ENCODE results near the gene RAMACL. TPM values are rescaled to one million over a fixed set of nuclear protein-coding genes. Genes with fewer than 3 reads are reported as not detected.

The RAMACL gene
- total RNA-seq, 1 donor, result 2.4 TPM

DNA sequence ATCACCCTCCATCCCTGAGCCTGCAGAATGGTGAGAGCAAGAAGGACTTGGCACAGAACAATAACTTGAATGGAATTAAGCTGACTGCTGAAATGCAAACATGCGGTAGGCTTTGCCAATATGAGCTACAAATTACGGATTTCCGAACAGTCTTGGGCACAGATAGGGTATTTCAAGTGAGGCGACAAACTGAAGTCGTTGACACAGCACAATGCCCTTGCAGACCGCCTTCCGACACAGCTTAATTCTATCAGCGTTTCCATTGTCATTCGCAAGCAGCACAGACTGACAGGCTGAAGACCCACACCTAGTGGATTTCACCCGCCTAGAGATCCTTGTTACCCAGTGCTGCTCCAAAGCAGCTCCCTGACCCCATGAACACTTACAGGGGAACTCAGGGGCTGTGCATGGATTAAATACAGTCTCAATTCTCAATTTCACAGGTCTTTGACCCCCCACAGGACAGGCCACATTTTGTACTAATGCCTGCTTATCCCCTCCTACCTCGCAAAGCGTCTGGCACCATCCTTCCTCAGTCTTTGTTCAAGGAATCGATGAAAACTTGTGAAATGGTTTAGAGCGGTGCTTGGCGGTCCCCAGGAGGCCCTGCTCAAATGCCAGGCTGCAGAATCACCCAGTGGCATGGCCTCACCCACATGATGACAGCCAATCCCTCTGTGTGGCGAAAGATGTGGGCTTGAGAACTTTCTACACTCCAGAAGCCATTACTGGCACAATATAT is 34.6 kb downstream of the RAMACL start:
- no peak for DNase-seq (ENCODE audit: low read depth)
- H3K4me3 ChIP-seq (ENCODE audit: low read depth, low read length), result no peak overlapping the region
- TF ChIP-seq, protein P1, sequence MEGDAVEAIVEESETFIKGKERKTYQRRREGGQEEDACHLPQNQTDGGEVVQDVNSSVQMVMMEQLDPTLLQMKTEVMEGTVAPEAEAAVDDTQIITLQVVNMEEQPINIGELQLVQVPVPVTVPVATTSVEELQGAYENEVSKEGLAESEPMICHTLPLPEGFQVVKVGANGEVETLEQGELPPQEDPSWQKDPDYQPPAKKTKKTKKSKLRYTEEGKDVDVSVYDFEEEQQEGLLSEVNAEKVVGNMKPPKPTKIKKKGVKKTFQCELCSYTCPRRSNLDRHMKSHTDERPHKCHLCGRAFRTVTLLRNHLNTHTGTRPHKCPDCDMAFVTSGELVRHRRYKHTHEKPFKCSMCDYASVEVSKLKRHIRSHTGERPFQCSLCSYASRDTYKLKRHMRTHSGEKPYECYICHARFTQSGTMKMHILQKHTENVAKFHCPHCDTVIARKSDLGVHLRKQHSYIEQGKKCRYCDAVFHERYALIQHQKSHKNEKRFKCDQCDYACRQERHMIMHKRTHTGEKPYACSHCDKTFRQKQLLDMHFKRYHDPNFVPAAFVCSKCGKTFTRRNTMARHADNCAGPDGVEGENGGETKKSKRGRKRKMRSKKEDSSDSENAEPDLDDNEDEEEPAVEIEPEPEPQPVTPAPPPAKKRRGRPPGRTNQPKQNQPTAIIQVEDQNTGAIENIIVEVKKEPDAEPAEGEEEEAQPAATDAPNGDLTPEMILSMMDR (IDR thresholded peaks at IDR 0.05; ENCODE audit: insufficient read depth, low read length), result no peak

DNA sequence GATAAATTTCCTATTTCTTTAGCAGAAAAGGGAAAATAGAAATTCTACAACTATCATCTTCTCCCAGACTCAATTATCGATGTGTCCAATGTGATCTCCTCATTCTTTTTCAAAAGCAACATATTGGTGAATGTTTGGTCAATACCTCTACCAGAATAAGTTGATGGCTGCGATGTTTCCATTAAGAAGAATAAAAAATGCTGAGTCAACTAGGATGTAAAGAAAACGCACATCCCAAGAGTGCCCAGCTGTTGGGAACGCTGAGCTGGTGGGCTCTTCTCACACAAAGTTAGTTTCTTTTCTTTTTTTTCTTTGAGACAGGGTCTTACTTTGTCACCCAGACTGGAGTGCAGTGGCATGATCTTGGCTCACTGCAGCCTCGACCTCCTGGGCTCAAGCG is 39.8 kb downstream of the RAMACL start:
- no peak for DNase-seq (ENCODE audit: low read depth)
- TF ChIP-seq, protein P1 (IDR thresholded peaks at IDR 0.05; ENCODE audit: insufficient read depth, low read length), result no peak
- H3K4me3 ChIP-seq (ENCODE audit: low read depth, low read length), result no peak overlapping the region

DNA sequence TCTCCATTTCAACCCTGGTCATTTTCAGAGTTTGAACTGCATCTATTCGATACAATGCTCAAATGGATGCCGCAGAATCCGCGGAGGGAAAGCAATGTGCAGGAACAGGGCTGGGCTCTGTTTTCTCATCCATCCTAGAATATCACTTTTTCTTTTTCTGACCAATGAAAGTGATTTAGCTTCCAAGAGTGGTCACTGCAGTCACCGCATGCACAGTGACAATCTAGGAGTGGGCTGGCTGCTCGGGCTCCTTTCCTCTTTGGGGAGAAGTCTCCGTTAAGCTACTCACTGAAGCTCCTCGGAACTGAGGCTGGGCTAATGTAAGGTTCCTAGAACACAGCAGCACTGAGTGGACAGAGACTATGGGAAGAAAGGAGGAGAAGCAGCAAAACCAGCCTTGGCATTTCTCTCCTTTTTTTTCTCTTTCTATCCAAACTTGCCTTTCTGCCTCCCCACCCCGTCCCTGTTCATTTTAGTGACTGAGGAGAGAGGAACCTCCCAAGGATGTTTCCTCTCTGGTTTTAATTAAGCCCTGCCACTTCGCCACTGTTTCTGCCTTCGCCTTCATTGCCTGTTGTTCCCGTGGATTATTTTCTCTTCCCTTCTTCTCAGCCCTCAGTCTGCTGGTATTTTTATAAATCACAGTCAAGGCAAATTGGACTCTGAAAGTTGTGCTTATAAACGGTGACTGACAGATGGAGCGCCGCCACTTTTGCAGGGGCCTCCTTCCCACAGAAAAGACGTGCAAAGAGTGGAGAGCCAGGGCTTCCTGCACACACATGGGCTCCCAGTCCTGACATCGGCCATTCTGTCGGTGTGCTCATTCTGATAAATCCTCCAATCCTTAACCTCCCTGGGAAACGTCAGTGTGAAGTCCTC is 41.1 kb downstream of the RAMACL start:
- no peak overlapping the region for H3K4me3 ChIP-seq (ENCODE audit: low read depth, low read length)
- TF ChIP-seq, protein P1 (IDR thresholded peaks at IDR 0.05; ENCODE audit: insufficient read depth, low read length), result no peak
- no peak for DNase-seq (ENCODE audit: low read depth)

DNA sequence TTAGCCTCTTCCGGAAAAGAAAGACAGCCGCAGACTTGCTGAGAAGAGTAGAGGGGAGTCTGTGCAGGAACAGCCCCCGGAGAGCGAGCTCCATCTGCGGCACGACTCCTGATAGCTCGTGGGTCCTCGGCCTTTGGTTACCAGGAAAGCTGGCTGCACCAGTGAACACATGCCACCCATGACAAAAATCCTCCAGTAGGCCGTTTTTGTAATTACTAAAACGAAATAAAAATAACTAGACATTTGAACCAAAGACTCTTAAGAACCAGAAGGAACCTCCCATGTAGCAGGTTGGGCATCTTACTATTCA is 42.2 kb downstream of the RAMACL start:
- TF ChIP-seq, protein P1 (IDR thresholded peaks at IDR 0.05; ENCODE audit: insufficient read depth, low read length), result no peak
- DNase-seq (ENCODE audit: low read depth), result no peak
- H3K4me3 ChIP-seq (ENCODE audit: low read depth, low read length), result no peak overlapping the region

DNA sequence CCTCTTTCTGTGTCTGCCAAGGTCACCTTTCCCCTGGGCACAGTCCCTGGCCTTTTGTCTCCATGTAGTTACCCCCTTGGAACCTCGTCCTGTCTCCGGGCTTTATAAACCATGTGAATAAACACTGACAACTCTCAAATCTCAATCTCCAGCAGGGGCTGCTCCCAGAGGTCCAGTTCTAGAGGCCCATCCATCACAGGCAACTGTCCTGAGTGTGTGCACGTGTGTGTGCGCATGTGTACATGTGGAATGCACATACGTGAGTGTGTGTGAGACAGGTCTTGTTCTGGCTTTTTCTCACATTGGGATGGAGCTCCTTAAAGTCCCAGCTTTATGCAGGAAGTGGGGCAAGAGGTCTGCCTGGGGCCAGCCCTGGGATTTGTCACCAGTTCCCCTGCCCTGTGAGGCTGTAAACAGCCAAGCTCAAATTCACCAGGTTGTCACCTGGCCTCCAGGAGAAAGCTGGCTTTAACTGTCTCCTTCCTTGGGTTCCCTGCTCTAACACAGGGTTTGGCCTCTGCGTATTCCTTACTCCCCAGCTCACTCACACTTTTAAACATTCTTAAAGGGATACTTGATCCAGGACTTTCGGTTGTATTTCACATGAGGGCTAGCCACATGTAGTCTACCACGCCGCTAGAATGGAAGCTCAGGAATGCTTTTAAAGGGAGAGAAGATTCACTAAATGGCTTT is 42.7 kb downstream of the RAMACL start:
- TF ChIP-seq, protein P1 (IDR thresholded peaks at IDR 0.05; ENCODE audit: insufficient read depth, low read length), result no peak
- no peak for DNase-seq (ENCODE audit: low read depth)

DNA sequence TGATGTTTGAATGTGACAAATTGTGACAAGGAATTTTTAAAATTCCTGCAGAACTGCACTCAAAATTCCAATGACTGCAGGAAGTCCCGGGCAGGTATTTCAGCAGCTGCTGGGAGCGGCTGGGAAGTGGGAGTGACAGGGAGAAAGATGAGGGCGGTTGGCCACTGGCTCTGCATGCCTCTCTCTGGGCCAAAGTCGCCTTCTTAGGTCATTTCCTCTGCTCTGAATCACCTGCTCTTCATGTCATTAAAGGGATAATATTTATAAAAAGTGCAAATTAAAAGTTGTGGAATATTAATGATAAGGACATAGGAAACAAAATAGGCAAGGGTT is 43.9 kb downstream of the RAMACL start:
- H3K4me3 ChIP-seq (ENCODE audit: low read depth, low read length), result no peak overlapping the region
- TF ChIP-seq, protein P1 (IDR thresholded peaks at IDR 0.05; ENCODE audit: insufficient read depth, low read length), result no peak
- DNase-seq (ENCODE audit: low read depth), result no peak

More for the DNA sequence above, 42.7 kb downstream of the RAMACL start:
- H3K4me3 ChIP-seq (ENCODE audit: low read depth, low read length), result no peak overlapping the region

Measured in fibroblast of the aortic adventitia (primary cell).